H1 (cell line): ENCODE results near the gene CSF2RB. TPM values are rescaled to one million over a fixed set of nuclear protein-coding genes. Genes with fewer than 3 reads are reported as not detected.
A peak's percentile ranks its signal among the peaks of the same experiment; 100 is the strongest.

Experiments used
- CTCF ChIA-PET: fragments of 300-600 bp; sonication (Branson Sonifier 250); formaldehyde crosslinking; loops from one replicate; lab custom pipeline; 2021; ENCODE audit not compliant: partially characterized antibody; lab: Charles Lee
- POLR2A ChIA-PET: fragments of 300-600 bp; sonication (Branson Sonifier 250); formaldehyde crosslinking; loops from one replicate; lab custom pipeline; 2021; ENCODE audit warnings: inconsistent platforms; ENCODE audit not compliant: partially characterized antibody; lab: Charles Lee
- DNase-seq, 2 experiments: peaks; one replicate each; pipeline versions ENCODE4 v3.0.0 to v3.0.0-alpha.2; 2010 to 2022; ENCODE audit warnings: low spot score in 2 of 2, low read depth in 1 of 2, mixed read lengths in 1 of 2
- FAIRE-seq: peaks from 2 replicates; lab custom pipeline; 2011; peaks lifted over from hg19 to GRCh38; lab: Jason Lieb, UNC
- H2AFZ ChIP-seq: 2 replicates; pipeline ENCODE4 v1.8.1; 2012; ENCODE audit warnings: low read length, inconsistent platforms
- H2AK5ac ChIP-seq: 2 replicates; pipeline ENCODE4 v1.6.1; 2013; ENCODE audit warnings: low read depth, low read length
- H2BK120ac ChIP-seq: replicated peaks from 2 replicates; pipeline ENCODE3; 2013; ENCODE audit warnings: low read depth, low read length, inconsistent platforms
- H2BK12ac ChIP-seq: 2 replicates; pipeline ENCODE4 v1.6.1; 2013; ENCODE audit warnings: low read depth, low read length
- H2BK15ac ChIP-seq: 2 replicates; pipeline ENCODE4 v1.6.1; 2013; ENCODE audit warnings: low read length
- H2BK20ac ChIP-seq: 2 replicates; pipeline ENCODE4 v1.6.1; 2013; ENCODE audit warnings: low read length
- H2BK5ac ChIP-seq: 2 replicates; pipeline ENCODE4 v1.6.1; 2013; ENCODE audit warnings: low read depth, low read length
- H3K14ac ChIP-seq: 2 replicates; pipeline ENCODE4 v1.6.1; 2013; ENCODE audit warnings: inconsistent platforms; ENCODE audit not compliant: insufficient read length
- H3K18ac ChIP-seq: 2 replicates; pipeline ENCODE4 v1.6.1; 2013; ENCODE audit warnings: low read length; ENCODE audit errors: extremely low read depth
- H3K23ac ChIP-seq: 2 replicates; pipeline ENCODE4 v1.6.1; 2013; ENCODE audit warnings: inconsistent platforms; ENCODE audit not compliant: insufficient read length
- H3K23me2 ChIP-seq: 2 replicates; pipeline ENCODE4 v1.6.1; 2013; ENCODE audit warnings: low read depth, low read length
- H3K27ac ChIP-seq: 2 replicates; pipeline ENCODE4 v1.6.1; 2011; ENCODE audit warnings: low read depth, low read length, inconsistent platforms
- H3K27me3 ChIP-seq, 4 experiments: replicated peaks in 1 of 4; 1 replicate in 1 of 4; 2 replicates in 3 of 4; pipeline versions ENCODE4 v1.6.1 to v1.8.1; 2011 to 2013; ENCODE audit warnings: low read length in 3 of 4, mild to moderate bottlenecking in 3 of 4, inconsistent platforms in 2 of 4, mixed read lengths in 2 of 4, moderate library complexity in 1 of 4; ENCODE audit not compliant: control insufficient read depth in 3 of 4, insufficient read depth in 3 of 4; ENCODE audit errors: extremely low read depth in 1 of 4
- H3K36me3 ChIP-seq, 4 experiments: 2 replicates each; pipeline versions ENCODE4 v1.6.1 to v1.8.1; 2011 to 2013; ENCODE audit warnings: mild to moderate bottlenecking in 4 of 4, low read length in 3 of 4, moderate library complexity in 2 of 4, control low read depth in 1 of 4, inconsistent platforms in 1 of 4; ENCODE audit not compliant: insufficient read depth in 4 of 4, control insufficient read depth in 2 of 4
- H3K4ac ChIP-seq: replicated peaks from 2 replicates; pipeline ENCODE3; 2013; ENCODE audit warnings: low read length, low read depth, mixed read lengths, inconsistent platforms; ENCODE audit not compliant: insufficient read length
- H3K4me1 ChIP-seq, 4 experiments: replicated peaks in 1 of 4; 1 replicate in 1 of 4; 2 replicates in 3 of 4; pipeline versions ENCODE4 v1.6.1 to v1.8.1; 2011 to 2013; ENCODE audit warnings: low read length in 3 of 4, inconsistent platforms in 2 of 4, mixed read lengths in 1 of 4; ENCODE audit not compliant: insufficient read depth in 4 of 4, control insufficient read depth in 3 of 4
- H3K4me2 ChIP-seq, 2 experiments: 2 replicates each; pipeline versions ENCODE4 v1.6.1 to v1.8.1; 2011 to 2013; ENCODE audit warnings: low read depth in 2 of 2, low read length in 2 of 2, control low read depth in 1 of 2, inconsistent platforms in 1 of 2, mild to moderate bottlenecking in 1 of 2; ENCODE audit not compliant: insufficient read depth in 1 of 2
- H3K4me3 ChIP-seq, 4 experiments: fragments of 200-600, 300-600 bp in 1 of 4; sonication (generic), shearing (Covaris generic), sonication (Bioruptor Twin) in 1 of 4; 2 replicates each; pipeline versions ENCODE4 v1.5.1 to v1.8.1; 2011 to 2016; ENCODE audit warnings: low read length in 4 of 4, low read depth in 3 of 4, control low read depth in 2 of 4, inconsistent platforms in 2 of 4, mild to moderate bottlenecking in 2 of 4, mixed read lengths in 1 of 4, moderate library complexity in 1 of 4; ENCODE audit not compliant: insufficient read depth in 2 of 4; ENCODE audit errors: extremely low read depth in 1 of 4
- H3K56ac ChIP-seq: replicated peaks from 2 replicates; pipeline ENCODE3; 2013; ENCODE audit warnings: low read depth, mild to moderate bottlenecking, mixed read lengths, low read length, inconsistent platforms; ENCODE audit not compliant: insufficient read length
- H3K79me1 ChIP-seq: 2 replicates; pipeline ENCODE4 v1.6.1; 2013; ENCODE audit warnings: low read depth, low read length, control low read depth
- H3K79me2 ChIP-seq, 2 experiments: 2 replicates each; pipeline versions ENCODE4 v1.6.1 to v1.8.1; 2012 to 2013; ENCODE audit warnings: low read length in 2 of 2, mild to moderate bottlenecking in 2 of 2, inconsistent platforms in 1 of 2; ENCODE audit not compliant: insufficient read depth in 2 of 2, control insufficient read depth in 1 of 2
- H3K9ac ChIP-seq, 4 experiments: replicated peaks in 1 of 4; 1 replicate in 1 of 4; 2 replicates in 3 of 4; pipeline versions ENCODE4 v1.6.1 to v1.8.1; 2011 to 2013; ENCODE audit warnings: low read depth in 3 of 4, low read length in 3 of 4, control low read depth in 2 of 4, mild to moderate bottlenecking in 2 of 4, moderate library complexity in 2 of 4, inconsistent platforms in 1 of 4; ENCODE audit errors: extremely low read depth in 1 of 4
- H3K9me3 ChIP-seq, 2 experiments: 2 replicates each; pipeline versions ENCODE4 v1.6.1 to v1.8.1; 2012 to 2013; ENCODE audit warnings: mild to moderate bottlenecking in 2 of 2, moderate library complexity in 2 of 2, control low read depth in 1 of 2, inconsistent platforms in 1 of 2, low read depth in 1 of 2, low read length in 1 of 2, mixed read lengths in 1 of 2; ENCODE audit not compliant: insufficient read depth in 2 of 2
- H4K20me1 ChIP-seq, 2 experiments: replicated peaks in 1 of 2; 2 replicates each; pipeline versions ENCODE3 to v1.8.1; 2011 to 2013; ENCODE audit warnings: inconsistent platforms in 2 of 2, low read length in 2 of 2, mild to moderate bottlenecking in 1 of 2; ENCODE audit not compliant: insufficient read depth in 2 of 2, control insufficient read depth in 1 of 2
- H4K5ac ChIP-seq: 2 replicates; pipeline ENCODE4 v1.6.1; 2013; ENCODE audit warnings: low read length, low read depth, mixed read lengths, inconsistent platforms; ENCODE audit not compliant: insufficient read length
- H4K8ac ChIP-seq: 2 replicates; pipeline ENCODE4 v1.8.0; 2013; ENCODE audit warnings: mild to moderate bottlenecking, moderate library complexity, low read length, inconsistent platforms; ENCODE audit not compliant: insufficient read depth; ENCODE audit errors: extremely low read depth
- H4K91ac ChIP-seq: replicated peaks from 2 replicates; pipeline ENCODE3; 2013; ENCODE audit warnings: low read length, mixed read lengths, inconsistent platforms; ENCODE audit not compliant: insufficient read length
- BRCA1 ChIP-seq: IDR thresholded peaks from 2 replicates; pipeline ENCODE4 v1.6.1; 2012; ENCODE audit warnings: low read depth, low read length, improper control_type of control experiment
- E2F6 ChIP-seq: IDR thresholded peaks from 2 replicates; pipeline ENCODE4 v1.6.1; 2012; ENCODE audit warnings: inconsistent platforms
- EGR1 ChIP-seq: IDR thresholded peaks from 2 replicates; pipeline ENCODE4 v1.6.1; 2011; ENCODE audit warnings: low read depth, low read length, borderline replicate concordance
- MAX ChIP-seq: IDR thresholded peaks from 2 replicates; pipeline ENCODE4 v1.6.1; 2012; ENCODE audit warnings: inconsistent platforms
- WGBS, 2 experiments: shearing (Covaris generic) in 1 of 2; methylation state at CpG; one replicate each; pipeline versions ENCODE4 v1.1.6 to v1.1.7; 2013 to 2015; ENCODE audit warnings: low lambda C conversion rate in 2 of 2, mixed read lengths in 2 of 2, inconsistent platforms in 1 of 2, low coverage in 1 of 2, missing lambda C conversion rate in 1 of 2; ENCODE audit not compliant: insufficient replicate concordance in 2 of 2, insufficient coverage in 1 of 2, insufficient read length in 1 of 2; ENCODE audit errors: extremely low coverage in 1 of 2, missing lambda C conversion rate in 1 of 2; 5-methylcytosine and 5-hydroxymethylcytosine counted together
- polyA plus RNA-seq, 7 experiments: library from polyadenylated mRNA; depleted of rRNA in 3 of 7; stranded (reverse) in 5 of 7; unstranded in 2 of 7; fragments of >200 nt in 5 of 7; fragments of 200-250 nt in 2 of 7; gene quantifications; 1 replicate in 5 of 7; 2 replicates in 1 of 7; 4 replicates in 1 of 7; pipeline versions ENCODE4 v1.2.1 to v1.2.3, GENCODE V29; 2011 to 2013; ENCODE audit warnings: missing spikeins in 2 of 7, mixed read lengths in 2 of 7
- total RNA-seq: library from RNA; stranded (reverse); fragmentation: NEBNext Ultra II Directional; extraction: Animal tissue kit (Norgen Biotek cat#: 25700); gene quantifications from 2 replicates; pipeline ENCODE4 v1.2.1, GENCODE V29; 2021

The CSF2RB gene
- total and polyA plus RNA-seq, 2 of the 8 experiments (the other 6 are each of a cell fraction or from before 2014, with no cell fraction given) = not detected

- H3K23me2 ChIP-seq = no peaks in the 10 kb centered on the region; the same call in 1 of the 2 replicates
- no peak overlapping the region for H4K91ac ChIP-seq
- TF ChIP-seq MAX (peak; percentile 61; the same call in 1 of the 2 replicates), E2F6 (peak; percentile 84), EGR1 (no peak), BRCA1 (no peak)
- TF ChIP-seq, all 59 proteins: peak for 2
- 59% methylated on average over 3 of the region's 3 CpGs; no CpG with 5 or more reads in 1 of the 2 experiments for WGBS, 2 experiments
- H2BK5ac ChIP-seq = no peak overlapping the region
- no peaks in the 10 kb centered on the region for H3K79me2 ChIP-seq
- H4K5ac ChIP-seq = no peak overlapping the region
- no peak overlapping the region for H3K56ac ChIP-seq
- no peak overlapping the region for H2BK12ac ChIP-seq
- no peak overlapping the region for H2AK5ac ChIP-seq
- no peak for DNase-seq
- H3K9me3 ChIP-seq = peaks cover 9 to 17% of the 10 kb centered on the region in 2 experiments; a peak in 3 of 4 replicates
- 0 out of 2 replicates have a peak, but pooled peaks cover 2% of the 10 kb centered on the region for H3K79me1 ChIP-seq
- no peak overlapping the region for H3K9ac ChIP-seq
- no peak overlapping the region for H3K4me3 ChIP-seq
- no peaks in the 10 kb centered on the region for H4K20me1 ChIP-seq
- H2AFZ ChIP-seq = no peak overlapping the region
- H3K23ac ChIP-seq = no peak overlapping the region
- peaks cover 11 to 17% (median 13%) of the 10 kb centered on the region in 4 experiments for H3K4me1 ChIP-seq
- H3K4ac ChIP-seq = no peak overlapping the region
- no peak overlapping the region for H3K18ac ChIP-seq
- no peak overlapping the region for H2BK120ac ChIP-seq
- H3K36me3 ChIP-seq = no peaks in the 10 kb centered on the region; a peak in 1 of 8 replicates
- H3K4me2 ChIP-seq = no peak overlapping the region
- no peak overlapping the region for H3K27ac ChIP-seq
- no peak overlapping the region for H3K14ac ChIP-seq
- POLR2A ChIA-PET = interaction anchor here (0.7 to 1.1 kb wide), 2 partner anchors 10 to 27 kb away, joined by 3 read pairs; no protein-coding TSS in a partner anchor
- H2BK15ac ChIP-seq = no peak overlapping the region
- no peak for FAIRE-seq
- no peak overlapping the region for H4K8ac ChIP-seq
- no peak overlapping the region for H2BK20ac ChIP-seq
- CTCF ChIA-PET = interaction anchor here (1.1 to 1.8 kb wide), 7 partner anchors 17 to 124 kb away, joined by 3 to 7 read pairs (median 5); no protein-coding TSS in a partner anchor
- H3K27me3 ChIP-seq = peaks cover 0 to 6% (median 2%) of the 10 kb centered on the region in 4 experiments; a peak in 2 of 7 replicates
Observed at GRCh38 chr22:36897611-36898010, 15.8 kb upstream of the CSF2RB start.
